Measurements from ENCODE around the gene IMPG2. TPM values are rescaled to one million over a fixed set of nuclear protein-coding genes. Genes with fewer than 3 reads are reported as not detected.

The IMPG2 gene
- total RNA-seq, 1 experiment from 2014 or later: 0.04 TPM

- DNase-seq: no peak
- Histone ChIP-seq H3K23ac (ENCODE audit: insufficient read length, low read depth, low read length) (no peak overlapping the region), H2AFZ (ENCODE audit: low read length) (no peak overlapping the region), H4K20me1 (ENCODE audit: control insufficient read depth, insufficient read depth, insufficient read length) (no peaks in the 10 kb centered on the region), H2BK15ac (ENCODE audit: low read depth, low read length) (no peak overlapping the region), H2BK5ac (ENCODE audit: insufficient read length, low read length) (no peak overlapping the region), H3T11ph (ENCODE audit: low read length) (no peak overlapping the region), H2BK12ac (ENCODE audit: insufficient read length, low read depth, low read length) (no peak overlapping the region), H3K9ac (ENCODE audit: extremely low read depth, insufficient read length, low read length) (no peak overlapping the region), H3K79me2 (ENCODE audit: insufficient read depth, low read length) (no peaks in the 10 kb centered on the region), H2AK5ac (ENCODE audit: insufficient read length, low read length) (no peak overlapping the region), H3K18ac (ENCODE audit: insufficient read length, low read depth, low read length) (no peak overlapping the region), H3K4me2 (ENCODE audit: insufficient read depth, insufficient read length, low read length) (no peak overlapping the region), H3K4me1 (ENCODE audit: insufficient read depth, low read length) (no peaks in the 10 kb centered on the region), H3K27me3 (ENCODE audit: insufficient read depth, low read length) (no peaks in the 10 kb centered on the region), H4K91ac (ENCODE audit: insufficient read length, low read depth, low read length) (no peak overlapping the region), H3K9me3 (ENCODE audit: control insufficient read depth, low read depth, low read length) (no peaks in the 10 kb centered on the region), H2BK20ac (ENCODE audit: low read depth, low read length, poor library complexity, severe bottlenecking) (no peak overlapping the region), H3K56ac (ENCODE audit: insufficient read length, low read depth, low read length) (no peak overlapping the region), H3K79me1 (ENCODE audit: insufficient read depth, low read depth, low read length, poor library complexity, severe bottlenecking) (no peaks in the 10 kb centered on the region), H3K14ac (ENCODE audit: insufficient read depth, low read length) (no peak overlapping the region), H3K4ac (ENCODE audit: low read depth, low read length) (no peak overlapping the region), H4K5ac (ENCODE audit: insufficient read length, low read depth, low read length) (no peak overlapping the region), H4K8ac (replicated peaks; ENCODE audit: insufficient read length, low read depth, low read length) (no peak overlapping the region), H3K23me2 (ENCODE audit: insufficient read length, low read depth, low read length, poor library complexity, severe bottlenecking) (no peaks in the 10 kb centered on the region), H3K27ac (ENCODE audit: insufficient read length, low read depth, low read length) (no peak overlapping the region), H2BK120ac (ENCODE audit: low read depth, low read length, poor library complexity, severe bottlenecking) (no peak overlapping the region)
- Mint-ChIP-seq H3K36me3 (ENCODE audit: insufficient read depth in 1 of 3, low read depth in 3 of 3) (no peaks in the 10 kb centered on the region), H3K4me1 (peaks cover 3 to 7% of the 10 kb centered on the region in 2 experiments; a peak in 2 of 4 replicates), H3K27ac (no peak overlapping the region), H3K4me3 (no peak overlapping the region), H3K9me3 (no peaks in the 10 kb centered on the region), H3K27me3 (ENCODE audit: low read depth) (no peaks in the 10 kb centered on the region; the same call in 1 of the 2 replicates)
- TF ChIP-seq CTCF (conservative IDR thresholded peaks at IDR 0.05): no peak
These were observed 89.8 kb downstream of the IMPG2 start for GRCh38 chr3:101230618-101231017.

Measured in H9 (cell line).